HG03457 (cell line): ENCODE data around the gene METTL1.
"Not testable (repeated sequence)": the region's sequence is repeated elsewhere in the genome, so short reads cannot be mapped to it uniquely, and the experiment has no call there.

ENCODE experiments used
- ATAC-seq: cut with Tn5 transposase; IDR thresholded peaks from one replicate; pipeline ENCODE4 v1.9.1; 2021; ENCODE audit warnings: moderate number of reproducible peaks; ENCODE audit not compliant: unreplicated experiment

The METTL1 gene

GRCh38 chr12:57800965-57801364 lies 29.1 kb upstream of the METTL1 start:
- no peak for ATAC-seq

GRCh38 chr12:57797933-57798332 lies 26.0 kb upstream of the METTL1 start:
- no peak for ATAC-seq

GRCh38 chr12:57796996-57797395 lies 25.1 kb upstream of the METTL1 start:
- no peak for ATAC-seq

- ATAC-seq, result no peak
Measured at GRCh38 chr12:57795354-57795753, 23.4 kb upstream of the METTL1 start.

- ATAC-seq, result no peak
Measured at GRCh38 chr12:57793920-57794319, 22.0 kb upstream of the METTL1 start.

- no peak for ATAC-seq
Measured at GRCh38 chr12:57783861-57784260, 12.0 kb upstream of the METTL1 start.

GRCh38 chr12:57783466-57783801 lies 11.5 kb upstream of the METTL1 start:
- ATAC-seq, result no peak

GRCh38 chr12:57782608-57783465 lies 10.9 kb upstream of the METTL1 start, which contains the start of gene TSFM:
TSFM (plus strand) TSS chr12:57782787; CDS start chr12:57782802, 15 bp downstream.
- peak; percentile 69 for ATAC-seq

- peak; percentile 3 for ATAC-seq
Measured at GRCh38 chr12:57782243-57782607, 10.3 kb upstream of the METTL1 start.

- ATAC-seq, result no peak
Measured at GRCh38 chr12:57781801-57782200, 9.9 kb upstream of the METTL1 start.

GRCh38 chr12:57781244-57781643 lies 9.3 kb upstream of the METTL1 start:
- ATAC-seq, result no peak

- ATAC-seq, result no peak
Measured at GRCh38 chr12:57780284-57780897, 8.5 kb upstream of the METTL1 start.

GRCh38 chr12:57779736-57780135 lies 7.8 kb upstream of the METTL1 start:
- ATAC-seq, result no peak

GRCh38 chr12:57777911-57778310 lies 6.0 kb upstream of the METTL1 start:
- no peak for ATAC-seq

GRCh38 chr12:57777367-57777766 lies 5.5 kb upstream of the METTL1 start:
- no peak for ATAC-seq

- no peak for ATAC-seq
Measured at GRCh38 chr12:57776247-57776587, 4.3 kb upstream of the METTL1 start.

GRCh38 chr12:57775563-57776246 lies 3.8 kb upstream of the METTL1 start:
- ATAC-seq, result no peak

GRCh38 chr12:57775044-57775443 lies 3.1 kb upstream of the METTL1 start:
- no peak for ATAC-seq

GRCh38 chr12:57774634-57775033 lies 2.7 kb upstream of the METTL1 start:
- ATAC-seq, result not testable (repeated sequence)

- peak; percentile 15 for ATAC-seq
Measured at GRCh38 chr12:57772429-57773322, 771 bp upstream of the METTL1 start, which contains the start of gene EEF1AKMT3. EEF1AKMT3 (plus strand) TSS chr12:57772614; CDS start chr12:57772725, 111 bp downstream.
